Thymus (tissue), 11 donors: Measurements from ENCODE around the gene CACNA1B. TPM values are rescaled to one million over a fixed set of nuclear protein-coding genes. Genes with fewer than 3 reads are reported as not detected.
A peak's percentile ranks its signal among the peaks of the same experiment; 100 is the strongest.

ENCODE experiments used
- DNase-seq, 9 donors: peaks; one replicate each; pipeline ENCODE4 v3.0.0-alpha.2; 2013; ENCODE audit warnings: low spot score in 9 of 9, low read depth in 6 of 9, missing footprints in 1 of 9
- H3K27ac ChIP-seq, 2 donors: one replicate each; pipeline ENCODE4 v1.5.1; 2013; ENCODE audit warnings: control low read depth in 1 of 2, low read depth in 1 of 2, low read length in 1 of 2, mild to moderate bottlenecking in 1 of 2, moderate library complexity in 1 of 2
- H3K27me3 ChIP-seq, 2 donors: one replicate each; pipeline ENCODE4 v1.5.1; 2013; ENCODE audit warnings: low read length in 1 of 2; ENCODE audit not compliant: control insufficient read depth in 2 of 2, insufficient read depth in 1 of 2
- H3K36me3 ChIP-seq, 2 donors: one replicate each; pipeline ENCODE4 v1.5.1; 2013; ENCODE audit warnings: low read length in 1 of 2, mild to moderate bottlenecking in 1 of 2, moderate library complexity in 1 of 2; ENCODE audit not compliant: control insufficient read depth in 2 of 2, insufficient read depth in 2 of 2
- H3K4me1 ChIP-seq, 2 donors: one replicate each; pipeline ENCODE4 v1.5.1; 2013; ENCODE audit warnings: low read length in 2 of 2; ENCODE audit not compliant: control insufficient read depth in 2 of 2, insufficient read depth in 2 of 2
- H3K4me3 ChIP-seq, 2 donors: one replicate each; pipeline ENCODE4 v1.5.1; 2013; ENCODE audit warnings: low read length in 2 of 2, control low read depth in 1 of 2, mild to moderate bottlenecking in 1 of 2
- H3K9me3 ChIP-seq, 2 donors: one replicate each; pipeline ENCODE4 v1.5.1; 2013; ENCODE audit warnings: low read length in 1 of 2, mild to moderate bottlenecking in 1 of 2; ENCODE audit not compliant: control insufficient read depth in 2 of 2, insufficient read depth in 1 of 2
- WGBS: extraction: QIAGEN DNeasy Blood & Tissue Kit; methylation state at CpG from one replicate; pipeline ENCODE4 v1.1.7; 2013; 5-methylcytosine and 5-hydroxymethylcytosine counted together
- polyA plus RNA-seq: library from polyadenylated mRNA; stranded (reverse); fragments of 200-250 nt; gene quantifications from one replicate; pipeline ENCODE4 v1.2.3, GENCODE V29; 2013
- total RNA-seq: library from RNA; stranded (reverse); fragments of 120-200 nt; gene quantifications from one replicate; pipeline ENCODE4 v1.2.4, GENCODE V29; 2013
- donor health status: healthy.

Gene CACNA1B
- total and polyA plus RNA-seq, 2 donors = 0.11 to 1.1 TPM

DNA sequence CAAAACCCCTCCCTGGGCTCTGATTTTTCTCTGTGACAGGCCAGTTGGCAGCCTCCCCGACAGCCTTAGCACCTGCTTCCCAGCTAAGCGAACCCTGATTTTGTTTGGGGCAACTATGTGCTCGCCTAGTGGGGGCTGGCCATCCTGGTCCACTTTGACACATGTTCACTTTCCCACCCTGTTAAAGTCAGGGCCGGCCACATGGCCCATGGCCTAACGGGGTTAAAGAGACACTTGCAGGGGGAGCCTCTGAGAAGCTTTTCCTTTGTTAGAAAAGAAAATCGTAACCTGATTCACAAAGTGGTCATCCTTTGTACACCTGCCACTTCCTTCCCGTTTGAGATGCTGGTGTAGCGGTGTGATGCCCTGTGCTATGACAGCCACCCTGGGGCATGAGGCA lies 1.3 kb upstream of the CACNA1B start:
- Histone ChIP-seq H3K9me3 (peaks cover 3 to 4% of the 10 kb centered on the region in 2 donors), H3K36me3 (no peaks in the 10 kb centered on the region), H3K27ac (no peak overlapping the region), H3K27me3 (peaks cover 23 to 41% of the 10 kb centered on the region in 2 donors), H3K4me1 (no peaks in the 10 kb centered on the region), H3K4me3 (no peak overlapping the region)
- DNase-seq = no peak
- WGBS = 91% methylated on average over 8 of the region's 8 CpGs

DNA sequence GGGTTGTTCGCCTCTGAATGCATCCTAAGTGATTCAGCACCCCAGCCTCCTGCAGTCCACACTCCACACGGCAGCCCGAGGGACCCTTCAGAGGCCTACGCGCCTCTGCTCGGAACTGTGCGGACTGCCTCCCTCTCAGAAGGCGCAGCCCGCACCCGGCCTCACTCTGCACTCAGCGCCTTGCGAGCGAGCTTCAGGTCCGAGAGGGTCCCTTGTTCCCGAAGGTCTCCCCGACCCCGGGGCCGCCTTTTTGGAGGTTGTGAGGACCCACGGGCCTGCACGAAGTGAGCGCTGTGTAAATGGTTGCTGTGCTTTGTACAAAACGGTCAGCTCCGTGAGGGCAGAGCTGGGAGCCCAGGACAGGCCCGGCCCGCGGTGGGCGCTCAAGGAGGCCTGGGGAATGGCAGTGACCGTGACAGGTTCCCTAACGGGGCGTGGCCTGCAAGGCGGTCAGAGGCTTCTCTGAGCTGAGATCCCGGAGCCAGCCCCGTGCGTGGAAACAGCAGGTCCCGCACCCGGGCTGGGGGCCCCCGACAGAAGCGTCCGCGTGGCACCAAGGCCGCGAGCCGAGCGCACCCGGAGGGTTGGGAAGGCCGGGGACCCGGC lies 698 bp upstream of the CACNA1B start:
- H3K36me3 ChIP-seq = no peaks in the 10 kb centered on the region
- no peak overlapping the region for H3K27ac ChIP-seq
- H3K4me3 ChIP-seq = no peak overlapping the region
- no peaks in the 10 kb centered on the region for H3K4me1 ChIP-seq
- peaks cover 23 to 41% of the 10 kb centered on the region in 2 donors for H3K27me3 ChIP-seq
- peaks cover 3 to 4% of the 10 kb centered on the region in 2 donors for H3K9me3 ChIP-seq
- 67% methylated on average over 47 of the region's 47 CpGs for WGBS
- no peak for DNase-seq

DNA sequence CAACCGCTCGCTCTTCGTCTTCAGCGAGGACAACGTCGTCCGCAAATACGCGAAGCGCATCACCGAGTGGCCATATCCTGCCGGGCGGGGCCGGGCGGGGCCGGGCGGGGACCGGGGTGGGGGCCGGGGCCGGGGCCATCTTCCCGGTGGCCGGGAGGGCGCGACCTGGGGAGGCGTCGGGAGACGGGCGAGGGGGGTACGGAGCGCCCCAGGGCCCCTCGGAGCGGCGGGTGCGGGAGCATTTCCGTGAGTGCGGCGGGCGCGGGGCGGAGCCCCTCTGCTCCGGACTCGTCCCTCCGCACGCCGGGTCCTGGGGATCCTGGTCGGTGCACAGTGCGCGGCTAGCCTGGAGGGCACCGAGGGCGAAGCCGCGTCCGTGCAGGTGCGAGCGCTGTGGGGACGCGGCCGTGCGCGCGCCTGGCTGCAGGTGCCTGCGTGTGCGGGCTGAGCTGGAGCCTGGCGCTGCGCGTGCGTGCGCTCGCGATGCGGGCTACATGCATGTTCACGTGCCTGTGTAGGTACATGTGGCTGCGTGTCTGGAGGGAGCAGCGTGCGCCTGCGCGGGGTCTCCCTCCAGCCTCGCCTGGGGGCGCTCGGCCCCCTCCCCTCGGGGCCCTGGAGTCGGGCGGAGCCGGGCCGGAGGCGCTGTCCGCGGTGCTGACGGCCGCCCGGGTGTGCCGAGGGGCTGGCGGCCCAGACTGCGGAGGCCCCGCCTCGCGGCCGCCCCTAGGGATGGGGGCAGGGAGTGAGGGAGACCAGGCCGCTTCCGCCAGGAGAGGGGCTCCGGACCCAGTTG lies 762 bp downstream of the CACNA1B start:
- Histone ChIP-seq H3K27me3 (peaks cover 23 to 41% of the 10 kb centered on the region in 2 donors), H3K4me1 (no peaks in the 10 kb centered on the region), H3K27ac (no peak overlapping the region), H3K4me3 (peak overlapping the region in 1 of 2 donors; percentile 21), H3K9me3 (peaks cover 3 to 4% of the 10 kb centered on the region in 2 donors), H3K36me3 (no peaks in the 10 kb centered on the region)
- WGBS = 3% methylated on average over 101 of the region's 101 CpGs
- DNase-seq = peak; percentile 3 to 61 (median 22)

DNA sequence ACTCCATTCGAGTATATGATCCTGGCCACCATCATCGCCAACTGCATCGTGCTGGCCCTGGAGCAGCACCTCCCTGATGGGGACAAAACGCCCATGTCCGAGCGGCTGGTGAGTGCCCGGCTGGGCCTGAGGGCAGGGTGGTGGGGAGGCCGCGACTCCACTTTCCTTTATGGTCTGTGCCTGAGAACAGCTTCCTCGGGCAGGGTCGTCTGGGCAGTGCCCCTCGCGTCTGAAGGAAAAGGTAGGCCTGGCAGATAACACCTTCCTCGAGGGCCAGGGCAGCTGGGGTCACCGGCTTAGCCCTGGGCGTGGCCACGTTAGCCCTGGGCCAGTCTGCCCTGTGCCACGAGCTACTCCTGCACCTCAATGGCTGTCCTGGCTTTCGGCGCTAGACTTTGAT lies 1.5 kb downstream of the CACNA1B start:
- H3K9me3 ChIP-seq = peaks cover 3 to 4% of the 10 kb centered on the region in 2 donors
- H3K27me3 ChIP-seq = peaks cover 23 to 41% of the 10 kb centered on the region in 2 donors
- H3K27ac ChIP-seq = no peak overlapping the region
- no peak overlapping the region for H3K4me3 ChIP-seq
- WGBS = 84% methylated on average over 20 of the region's 20 CpGs
- DNase-seq = no peak
- no peaks in the 10 kb centered on the region for H3K36me3 ChIP-seq
- no peaks in the 10 kb centered on the region for H3K4me1 ChIP-seq

DNA sequence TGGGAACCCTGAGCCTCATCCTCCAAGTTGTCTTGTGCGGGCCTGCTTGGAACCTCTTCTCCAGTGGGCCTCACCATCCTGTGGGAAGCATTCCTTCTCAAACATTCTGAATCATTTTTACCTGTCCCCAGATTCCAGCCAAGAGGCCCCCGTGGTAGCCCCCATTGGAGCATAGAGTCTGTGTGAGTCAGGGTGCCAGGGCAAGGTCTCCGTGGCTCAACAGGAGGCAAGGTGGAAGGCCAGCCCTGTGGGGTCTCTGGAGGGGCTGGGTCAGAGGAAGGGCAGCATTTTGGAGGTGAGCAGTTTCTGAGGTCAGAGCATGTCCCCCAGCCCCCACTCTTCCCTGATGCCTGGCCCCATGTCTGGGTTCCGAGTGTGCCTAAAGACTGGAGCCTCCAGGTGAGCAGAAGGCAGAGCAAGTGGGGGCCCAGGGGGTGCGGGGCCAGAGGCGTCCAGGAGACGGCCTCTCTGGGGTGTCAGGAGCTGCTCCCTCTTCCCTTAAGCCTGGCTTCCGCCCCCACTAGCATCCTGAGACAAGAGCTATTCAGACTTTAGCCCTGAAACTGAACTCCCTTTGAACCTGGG lies 2.1 kb downstream of the CACNA1B start:
- no peak overlapping the region for H3K27ac ChIP-seq
- DNase-seq = no peak
- H3K9me3 ChIP-seq = peaks cover 3 to 4% of the 10 kb centered on the region in 2 donors
- 95% methylated on average over 8 of the region's 8 CpGs for WGBS
- no peaks in the 10 kb centered on the region for H3K4me1 ChIP-seq
- no peak overlapping the region for H3K4me3 ChIP-seq
- no peaks in the 10 kb centered on the region for H3K36me3 ChIP-seq
- H3K27me3 ChIP-seq = peaks cover 23 to 41% of the 10 kb centered on the region in 2 donors

DNA sequence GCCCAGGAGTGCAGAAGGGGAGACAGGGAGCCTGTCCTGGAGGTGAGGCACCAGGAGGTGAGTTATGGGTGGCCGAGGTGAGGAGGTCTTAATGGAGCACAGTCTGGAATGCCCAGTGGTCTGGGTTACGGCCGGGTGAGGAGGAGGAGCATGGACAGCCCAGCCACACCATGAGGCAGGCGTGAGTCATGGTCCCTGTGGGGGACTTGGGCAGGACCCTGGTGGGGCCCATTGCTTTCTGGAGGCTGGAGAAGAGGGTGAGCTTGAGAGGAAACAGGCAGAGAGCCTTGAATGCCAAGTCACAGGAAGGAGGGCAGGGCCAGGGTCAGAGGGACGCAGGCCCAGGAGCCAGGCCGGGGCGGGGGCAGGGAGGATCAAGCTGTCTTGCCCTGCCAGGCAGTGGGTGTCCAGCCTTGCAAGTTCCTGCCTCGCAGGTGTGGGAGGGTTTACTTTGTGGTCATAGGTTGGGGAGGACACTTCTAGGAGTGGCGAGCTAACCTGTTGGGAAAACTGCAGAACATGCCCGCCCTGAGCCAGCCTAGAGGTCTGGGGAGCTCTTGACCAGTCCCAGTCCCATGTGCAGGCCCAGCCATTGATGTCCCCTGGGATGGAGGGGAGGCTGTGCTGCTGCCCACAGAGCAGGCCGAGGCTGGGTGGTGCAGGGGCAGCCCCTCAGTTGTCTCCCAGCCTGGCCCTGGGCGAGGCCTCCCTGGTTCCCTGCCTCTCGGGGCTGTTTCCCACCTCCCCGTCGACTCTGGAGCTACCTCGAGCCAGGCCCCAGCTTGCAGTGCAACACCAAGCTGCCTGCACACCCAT lies 2.8 kb downstream of the CACNA1B start:
- 88% methylated on average over 16 of the region's 16 CpGs for WGBS
- peaks cover 23 to 37% of the 10 kb centered on the region in 2 donors for H3K27me3 ChIP-seq
- H3K4me1 ChIP-seq = no peaks in the 10 kb centered on the region
- H3K36me3 ChIP-seq = no peaks in the 10 kb centered on the region
- no peak overlapping the region for H3K27ac ChIP-seq
- no peak overlapping the region for H3K4me3 ChIP-seq
- peaks cover 3 to 4% of the 10 kb centered on the region in 2 donors for H3K9me3 ChIP-seq
- no peak for DNase-seq

DNA sequence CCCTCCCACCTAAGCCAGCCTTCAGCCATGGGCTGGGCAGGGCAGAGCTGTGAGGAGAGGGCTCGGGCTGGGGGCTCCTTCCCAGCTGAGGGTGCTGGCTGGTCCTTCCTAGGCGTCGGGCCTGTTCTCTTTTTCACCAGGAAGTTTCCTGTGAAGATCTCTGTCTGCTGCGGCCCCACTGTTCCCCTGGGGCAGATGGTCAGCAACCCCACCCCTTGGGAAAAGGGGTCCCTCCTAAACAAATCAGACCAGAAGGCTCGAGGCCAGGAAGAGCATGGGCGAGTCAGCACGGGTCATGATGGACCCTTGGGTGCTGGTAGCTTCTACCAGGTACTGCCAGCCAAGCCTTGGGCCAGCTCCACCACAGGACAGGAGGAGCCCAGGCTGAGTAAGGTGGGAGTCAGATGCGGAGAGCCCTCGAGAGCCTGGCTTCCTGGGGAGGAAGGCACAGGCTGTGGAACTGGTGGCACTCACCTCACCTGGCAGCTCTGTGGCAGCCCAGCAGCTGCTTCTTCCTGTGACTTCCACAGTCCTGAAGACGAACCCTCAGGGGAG lies 3.5 kb downstream of the CACNA1B start:
- Histone ChIP-seq H3K9me3 (peaks cover 3 to 4% of the 10 kb centered on the region in 2 donors), H3K4me1 (no peaks in the 10 kb centered on the region), H3K27ac (no peak overlapping the region), H3K27me3 (peaks cover 23 to 30% of the 10 kb centered on the region in 2 donors), H3K36me3 (no peaks in the 10 kb centered on the region), H3K4me3 (no peak overlapping the region)
- DNase-seq = no peak
- 89% methylated on average over 10 of the region's 10 CpGs for WGBS

DNA sequence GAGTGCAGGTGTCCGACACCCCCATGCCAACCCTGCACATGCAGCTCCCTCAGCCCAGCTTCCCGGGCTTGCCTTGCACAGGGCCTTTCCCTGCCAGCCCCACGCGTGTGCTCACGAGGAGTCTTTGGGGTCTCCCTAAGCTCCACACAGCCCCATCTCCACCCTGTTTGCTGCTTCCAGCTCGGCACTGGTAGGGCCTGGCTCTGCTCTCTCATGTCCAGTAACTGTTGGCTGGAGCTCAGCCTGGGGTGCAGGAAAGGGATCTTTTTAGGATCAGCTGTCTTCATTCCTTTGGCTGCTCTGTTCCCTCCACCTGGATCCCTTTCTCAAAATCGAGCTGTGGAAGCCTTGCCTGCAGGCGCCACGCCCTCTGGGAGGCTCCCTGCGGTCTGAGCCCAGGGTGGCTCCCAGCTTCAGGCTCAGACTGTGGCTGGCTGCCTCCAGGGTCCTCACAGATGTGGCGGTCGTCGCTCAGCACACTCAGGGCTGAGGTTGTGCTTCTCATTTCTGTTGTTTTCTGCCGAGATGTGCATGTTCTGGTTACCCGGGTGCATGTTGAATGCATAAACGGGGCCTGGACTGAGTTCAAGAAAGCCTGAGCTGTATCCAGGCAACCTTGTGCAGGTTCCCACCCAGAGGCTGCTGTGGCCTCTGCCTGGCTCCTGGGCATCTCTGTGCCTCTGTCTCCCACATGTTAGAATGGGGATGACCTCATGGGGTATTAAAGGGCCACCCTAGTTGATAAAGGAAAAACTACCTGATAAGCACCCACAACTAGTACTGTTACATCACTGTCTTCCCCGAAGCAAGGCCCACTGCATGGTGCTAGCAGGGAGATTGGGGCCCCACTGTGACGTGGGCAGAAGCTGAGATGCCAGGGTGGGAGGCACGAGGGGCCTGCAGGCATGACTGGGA lies 4.3 kb downstream of the CACNA1B start:
- no peaks in the 10 kb centered on the region for H3K4me1 ChIP-seq
- WGBS = 84% methylated on average over 19 of the region's 19 CpGs
- peaks cover 1 to 2% of the 10 kb centered on the region in 2 donors for H3K9me3 ChIP-seq
- DNase-seq = no peak
- no peak overlapping the region for H3K27ac ChIP-seq
- no peaks in the 10 kb centered on the region for H3K36me3 ChIP-seq
- H3K4me3 ChIP-seq = no peak overlapping the region
- peaks cover 20 to 22% of the 10 kb centered on the region in 2 donors for H3K27me3 ChIP-seq
